T47D (cell line): ENCODE data around the gene FSTL4.
A peak's percentile ranks its signal among the peaks of the same experiment; 100 is the strongest.

ENCODE experiments used
- DNase-seq, 2 experiments: peaks; one replicate each; pipeline versions ENCODE4 v3.0.0 to v3.0.0-alpha.2; 2011 to 2012; ENCODE audit warnings: low read depth in 1 of 2, low spot score in 1 of 2
- JUND ChIP-seq: IDR thresholded peaks from 2 replicates; pipeline ENCODE4 v1.6.1; 2012; ENCODE audit warnings: low read depth
- in situ Hi-C: cut with HindIII; loops from 2 replicates; pipeline ENCODE4 v1.10.0; 2016; ENCODE audit warnings: low sequenced_read_pairs, low pct_unique_long_range_greater_than_20kb

The FSTL4 gene

DNA sequence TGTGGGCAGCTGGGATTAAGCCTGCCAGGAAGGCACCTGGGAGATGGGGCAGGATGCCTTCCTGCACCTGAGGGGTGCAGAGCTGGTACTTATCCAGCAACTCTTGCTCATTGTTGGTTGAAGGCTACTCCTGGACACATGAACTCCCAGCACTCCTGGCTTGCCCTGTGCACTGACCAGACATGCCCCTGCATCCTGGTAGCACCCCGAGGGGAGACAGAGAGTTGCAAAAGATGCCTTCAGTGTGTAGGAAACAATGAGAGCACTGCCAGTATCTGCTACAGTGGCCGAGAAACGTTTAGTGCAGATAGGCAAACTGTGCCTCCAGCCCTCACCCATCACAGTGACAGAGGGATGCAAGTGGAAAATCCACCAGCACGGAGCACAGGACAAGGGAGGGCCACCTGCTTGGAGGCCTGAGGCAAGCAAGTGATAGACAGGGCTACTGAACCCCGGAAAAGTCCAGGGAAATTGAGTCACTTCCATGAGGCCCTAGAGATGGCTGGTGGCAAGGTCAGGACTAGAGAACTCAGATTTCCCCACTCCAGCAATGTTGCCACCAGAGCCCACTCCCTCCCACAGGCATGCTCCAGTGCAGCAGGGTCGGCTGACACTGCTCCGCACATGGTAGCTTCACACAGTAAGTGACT lies 171.1 kb downstream of the FSTL4 start:
- TF ChIP-seq JUND = no peak
- in situ Hi-C loops = no loop called here
- DNase-seq = no peak

DNA sequence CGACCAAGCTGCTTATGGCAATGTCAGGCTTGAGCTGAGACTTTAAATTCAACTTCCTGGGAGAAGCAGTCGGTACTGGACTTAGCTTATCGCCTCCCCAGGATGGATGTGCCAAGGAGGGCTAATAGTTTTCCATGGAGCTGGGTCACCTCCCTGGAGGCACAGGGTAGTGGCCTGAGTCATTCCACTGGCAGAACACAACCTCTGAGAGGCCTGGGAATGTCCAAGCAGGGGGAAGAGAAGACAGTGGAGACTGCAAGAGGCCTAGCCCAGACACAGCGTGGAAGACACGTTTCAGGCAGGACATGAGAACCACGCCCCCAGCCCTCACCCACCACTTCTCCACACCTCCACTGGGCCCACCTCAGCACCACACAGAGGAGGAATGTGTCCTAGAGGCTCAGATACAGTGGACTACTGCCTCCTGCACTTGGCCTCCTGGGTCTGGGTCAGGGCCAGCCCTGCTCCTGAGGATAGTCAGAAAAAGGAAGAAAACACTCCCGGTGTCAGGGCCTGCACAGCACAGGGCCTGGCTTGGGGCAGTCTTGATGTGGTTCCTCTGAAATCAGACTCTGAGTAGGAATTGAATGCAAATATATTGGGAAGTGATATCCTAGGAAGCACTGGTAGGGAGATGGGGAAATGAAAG lies 171.8 kb downstream of the FSTL4 start:
- no peak for DNase-seq
- in situ Hi-C loops = no loop called here
- TF ChIP-seq JUND = no peak

DNA sequence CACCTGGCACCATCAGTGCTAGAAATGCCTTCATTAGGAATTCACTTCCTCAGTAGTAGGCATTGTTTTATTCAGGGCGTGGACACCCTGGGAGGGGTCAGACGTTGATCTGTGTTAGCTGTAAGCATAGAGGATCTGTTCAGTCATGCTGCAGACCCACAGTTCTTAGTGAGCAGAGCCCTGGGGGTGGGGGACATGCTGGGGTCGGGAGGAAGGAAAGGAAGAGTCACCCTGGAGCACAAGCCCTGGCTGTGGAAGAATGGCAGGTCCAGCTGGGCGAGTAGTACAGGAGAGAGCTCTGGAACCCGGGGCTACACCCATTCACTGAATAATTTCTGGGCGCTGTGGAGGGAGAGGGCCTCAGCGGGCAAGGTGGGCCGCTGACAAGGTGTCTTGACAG lies 172.5 kb downstream of the FSTL4 start:
- in situ Hi-C loops = no loop called here
- no peak for DNase-seq
- TF ChIP-seq JUND = no peak

DNA sequence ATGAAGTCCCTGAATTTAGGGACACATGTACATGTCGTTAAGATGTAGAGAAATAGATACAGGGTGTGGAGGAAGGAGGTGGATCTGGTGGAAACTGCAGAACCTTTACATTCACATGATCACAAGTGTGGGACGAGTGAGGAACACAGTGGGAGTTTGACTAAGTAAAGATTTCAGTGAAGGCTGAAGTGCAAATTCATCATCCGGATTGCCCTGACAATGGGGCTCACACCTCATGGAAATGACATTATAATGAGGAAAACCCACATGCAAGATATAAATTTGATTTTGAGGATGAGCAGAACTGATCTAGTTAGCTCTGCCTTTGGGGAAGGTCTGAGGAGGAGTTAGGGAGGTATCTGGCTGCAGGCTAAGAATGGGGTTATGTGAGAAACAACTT lies 173.9 kb downstream of the FSTL4 start:
- no peak for TF ChIP-seq JUND
- DNase-seq = no peak
- in situ Hi-C loops = no loop called here

DNA sequence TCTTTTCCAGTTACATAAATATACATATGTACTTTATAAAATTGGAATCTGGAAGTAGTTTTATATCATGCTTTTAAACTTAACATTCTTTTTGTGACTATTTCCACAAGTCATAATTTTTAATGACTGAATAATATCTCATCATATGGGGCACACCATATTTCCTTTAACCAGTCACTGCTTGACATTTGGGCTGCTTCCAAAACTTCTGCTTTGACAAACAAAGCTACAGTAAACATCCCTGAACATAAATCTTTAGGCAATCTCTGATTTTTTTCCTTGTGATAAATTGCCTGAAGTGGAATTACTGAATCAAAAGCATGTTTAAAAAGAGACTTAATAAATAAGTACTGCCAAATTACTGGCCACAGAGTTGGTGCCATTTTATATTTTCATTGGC lies 178.0 kb downstream of the FSTL4 start:
- peak in 1 of 2 experiments; percentile 19 for DNase-seq
- TF ChIP-seq JUND = no peak
- in situ Hi-C loops = no loop called here

DNA sequence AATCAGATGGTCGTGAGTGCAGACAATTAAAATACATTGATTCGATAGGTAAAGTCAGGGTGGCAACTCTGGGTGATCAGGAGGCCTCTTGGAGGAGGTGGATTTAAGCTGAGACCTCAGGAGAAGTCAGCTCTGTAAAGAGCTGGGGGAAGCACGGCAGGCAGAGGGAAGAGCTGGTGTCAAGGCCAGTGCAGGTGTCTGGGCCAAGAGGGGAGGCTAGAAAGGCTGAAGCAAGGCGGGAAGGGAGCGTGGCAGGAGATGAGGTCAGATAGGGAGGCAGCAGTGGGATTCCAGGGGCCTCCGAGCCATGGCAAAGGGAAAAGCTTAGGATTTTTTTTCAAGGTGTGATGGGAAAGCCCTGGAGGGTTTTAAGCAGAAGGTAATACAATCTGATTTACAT lies 178.7 kb downstream of the FSTL4 start:
- in situ Hi-C loops = no loop called here
- no peak for TF ChIP-seq JUND

DNA sequence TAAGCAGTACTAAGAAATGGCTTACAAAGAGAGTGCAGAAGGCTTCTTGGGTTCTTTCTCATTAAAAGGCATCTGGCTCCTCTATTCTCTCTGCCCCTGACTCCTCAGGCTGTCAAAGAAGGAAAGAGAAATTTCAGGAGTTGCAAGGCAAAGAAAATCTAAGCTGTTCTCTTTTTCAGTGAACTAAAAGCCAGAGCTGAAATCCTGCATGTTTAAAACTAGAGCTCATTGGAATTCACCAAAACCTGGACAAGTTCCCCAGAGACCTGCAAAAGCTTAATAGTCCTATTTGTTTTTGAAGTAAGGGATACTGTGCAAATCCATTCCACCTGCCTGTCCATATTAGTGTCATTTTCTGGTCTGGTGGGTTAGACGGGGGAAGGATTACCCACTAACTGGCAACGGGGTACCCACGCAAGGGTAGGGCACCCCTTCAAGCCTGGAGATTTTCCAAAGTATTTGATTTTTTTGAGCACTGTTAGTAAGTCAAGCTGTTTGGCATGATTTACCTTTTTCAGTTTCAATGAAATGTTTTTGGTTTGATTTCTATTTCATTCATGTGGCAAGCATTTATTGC lies 179.3 kb downstream of the FSTL4 start:
- no peak for TF ChIP-seq JUND
- in situ Hi-C loops = no loop called here
- DNase-seq = no peak

More for the DNA sequence above, 178.7 kb downstream of the FSTL4 start:
- no peak for DNase-seq

DNA sequence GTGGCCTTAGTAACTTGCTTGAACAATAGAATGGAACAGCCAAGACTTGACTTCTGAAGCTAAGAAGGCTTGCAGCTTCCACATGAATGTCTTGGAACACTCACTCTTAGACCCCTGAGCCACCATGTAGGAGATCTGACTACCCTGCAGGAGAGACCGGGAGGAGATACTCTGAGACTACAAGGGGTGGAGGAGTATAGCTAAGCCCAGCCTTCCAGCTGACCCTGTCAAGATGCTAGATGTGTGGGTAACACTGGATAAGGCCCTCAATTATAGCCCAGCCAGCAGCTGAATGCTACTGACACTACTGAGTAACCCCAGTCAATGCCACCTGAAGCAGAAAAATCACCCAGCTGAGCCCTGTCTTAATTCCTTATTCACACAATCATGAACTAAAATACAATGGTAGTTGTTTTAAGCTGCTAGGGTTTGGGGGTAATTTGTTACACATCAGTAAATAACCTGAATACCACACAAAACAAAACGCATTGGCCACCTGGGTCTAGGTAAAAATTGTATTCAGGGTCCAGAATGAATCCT lies 180.9 kb downstream of the FSTL4 start:
- TF ChIP-seq JUND = no peak
- in situ Hi-C loops = no loop called here

DNA sequence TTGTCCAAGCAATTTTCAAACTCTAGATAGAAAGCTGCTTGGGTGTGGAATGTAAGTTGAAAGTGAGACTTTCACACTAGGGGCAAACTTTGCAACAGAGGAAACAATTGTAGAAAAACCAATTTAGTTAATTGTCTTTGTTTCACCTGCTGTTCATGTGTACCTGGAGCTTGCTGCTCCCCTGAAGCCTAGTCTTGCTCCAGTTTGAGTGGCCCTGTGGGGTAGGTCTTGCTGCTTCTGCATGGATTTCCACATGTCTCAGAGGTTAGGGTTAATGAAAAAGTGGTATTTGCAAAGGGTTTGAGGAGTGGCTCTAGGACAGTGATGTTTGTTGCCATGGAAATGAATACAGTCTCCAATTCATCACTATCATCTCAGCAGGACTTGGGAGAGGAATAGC lies 182.2 kb downstream of the FSTL4 start:
- in situ Hi-C loops = no loop called here
- TF ChIP-seq JUND = no peak

More for the DNA sequence above, 180.9 kb downstream of the FSTL4 start:
- no peak for DNase-seq

DNA sequence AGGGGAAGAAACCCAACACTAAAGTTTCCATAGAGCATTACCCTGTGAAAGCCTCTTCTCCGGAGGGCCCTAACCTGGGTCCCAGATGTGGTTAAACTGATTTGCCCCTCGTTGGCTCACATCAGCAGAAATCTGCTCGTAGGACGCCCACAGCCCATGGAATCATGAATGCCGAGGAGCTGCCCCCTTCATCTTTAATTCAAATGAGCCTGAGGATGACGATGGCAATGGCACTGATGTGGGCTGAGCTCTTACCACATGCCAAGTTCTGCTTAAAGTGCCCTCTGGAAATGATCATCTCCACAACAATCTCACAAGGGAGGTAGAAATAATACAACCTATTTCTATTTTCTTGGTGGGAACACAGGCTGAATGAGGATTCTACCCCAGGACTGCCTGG lies 183.3 kb downstream of the FSTL4 start:
- no peak for DNase-seq
- in situ Hi-C loops = no loop called here
- no peak for TF ChIP-seq JUND

More for the DNA sequence above, 182.2 kb downstream of the FSTL4 start:
- DNase-seq = no peak

DNA sequence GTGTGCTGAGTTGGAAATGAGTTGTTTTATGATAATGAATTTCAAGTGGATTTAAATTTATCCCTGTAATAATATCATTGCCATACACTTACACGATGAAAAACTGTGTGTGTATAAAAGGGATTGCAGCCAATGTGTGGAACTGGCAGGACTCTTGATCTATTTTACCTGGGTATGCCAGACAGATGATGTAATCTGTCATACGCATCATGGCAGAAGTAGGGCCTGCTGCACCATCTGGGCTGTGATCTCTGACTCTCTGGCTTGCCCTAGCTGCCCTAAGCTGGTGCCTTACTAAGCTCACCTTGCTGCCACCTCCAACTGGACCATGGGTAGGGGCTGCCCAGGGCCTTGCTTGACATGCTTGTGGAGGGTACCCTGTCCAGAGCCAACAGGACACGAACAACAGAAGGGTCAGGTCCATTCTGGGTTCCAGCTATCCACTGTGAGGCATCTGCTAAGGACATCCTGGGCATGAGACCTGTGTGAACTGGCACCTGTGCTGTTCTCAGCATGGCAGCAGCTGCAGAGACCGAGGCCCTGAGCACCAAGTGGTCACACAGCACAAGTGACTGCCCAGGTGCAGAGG lies 184.2 kb downstream of the FSTL4 start:
- no peak for TF ChIP-seq JUND
- in situ Hi-C loops = no loop called here
- DNase-seq = no peak

DNA sequence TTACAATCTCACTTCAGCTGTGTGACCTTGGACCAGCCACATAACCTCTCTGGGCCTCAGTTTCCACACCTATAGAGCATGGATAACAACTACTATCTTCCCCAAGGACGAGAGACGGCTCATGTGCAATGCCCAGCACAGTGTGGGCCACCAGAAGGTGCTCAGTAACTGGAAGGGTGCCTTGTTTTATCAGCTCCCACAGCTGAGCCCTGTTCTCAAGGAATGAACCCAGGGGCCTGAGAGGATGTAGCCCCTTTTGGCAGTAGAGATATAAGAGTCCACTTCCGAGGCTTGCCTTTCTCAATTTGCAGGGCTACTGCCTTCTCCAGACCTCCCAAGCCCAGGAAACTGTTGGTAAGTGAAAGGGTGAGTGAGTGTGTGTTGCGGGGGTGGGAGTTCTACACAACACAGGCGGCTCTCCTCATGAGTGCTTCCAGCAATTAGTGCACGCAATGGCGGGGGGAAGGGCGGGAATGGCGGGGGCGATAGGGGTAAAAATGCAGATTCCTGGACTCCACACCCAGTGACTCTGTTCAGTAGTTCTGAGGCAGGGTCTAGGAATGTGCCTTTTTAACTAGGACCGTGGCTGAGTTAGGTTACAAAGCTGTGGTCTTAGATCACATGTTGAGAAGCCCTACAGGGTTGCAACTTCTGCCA lies 185.1 kb downstream of the FSTL4 start:
- in situ Hi-C loops = no loop called here
- DNase-seq = no peak
- TF ChIP-seq JUND = no peak

DNA sequence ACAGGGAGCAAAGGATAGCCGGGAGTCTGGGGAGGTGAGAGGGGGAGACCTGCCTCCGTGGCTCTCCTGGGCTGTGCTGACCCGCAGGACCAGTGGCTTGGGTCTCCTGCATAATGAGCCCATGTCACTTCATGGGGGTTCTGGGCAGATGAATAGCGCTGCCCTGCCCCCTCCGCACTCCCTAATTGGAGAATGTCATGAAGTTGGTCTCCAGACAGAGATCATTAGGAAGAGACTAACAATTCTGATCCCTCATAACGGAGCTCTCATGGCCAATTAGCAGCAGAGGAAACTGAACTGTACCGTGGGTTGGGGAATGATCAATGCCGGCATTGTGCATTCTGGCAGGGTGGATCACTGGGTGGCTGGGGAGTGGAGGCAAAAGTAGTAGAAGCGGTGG lies 186.1 kb downstream of the FSTL4 start:
- in situ Hi-C loops = no loop called here

More for the DNA sequence above, 186.1 kb downstream of the FSTL4 start:
- no peak for TF ChIP-seq JUND
- no peak for DNase-seq
